Measurements from ENCODE around the gene ZFR. TPM values are rescaled to one million over a fixed set of nuclear protein-coding genes. Genes with fewer than 3 reads are reported as not detected.
"Not testable (repeated sequence)": the region's sequence is repeated elsewhere in the genome, so short reads cannot be mapped to it uniquely, and the experiment has no call there.

ZFR gene
- polyA plus RNA-seq, 12 donors: 76.0 to 181 (median 90.6) TPM

DNA sequence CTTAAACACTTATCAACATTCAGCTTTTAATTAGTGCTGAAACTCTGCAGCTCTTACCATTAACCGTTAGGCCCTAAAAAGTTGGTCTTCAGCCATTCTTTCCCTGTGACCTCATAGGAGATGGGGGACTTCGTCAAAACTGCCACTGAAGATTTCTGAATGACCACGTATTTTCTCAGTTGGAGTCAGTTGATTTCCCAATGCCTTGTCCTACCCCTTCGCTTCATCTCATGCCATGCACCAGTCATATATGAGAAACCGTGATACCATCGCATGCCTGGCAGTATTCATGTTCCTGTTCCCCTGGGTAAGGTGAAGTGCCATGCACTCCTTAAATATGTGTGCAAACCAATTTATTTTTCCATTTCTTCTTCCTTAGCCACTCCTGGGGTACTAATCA, 10.8 kb upstream of the ZFR start:
- DNase-seq: no peak

- no peak for DNase-seq
These were observed 10.3 kb upstream of the ZFR start for GRCh38 chr5:32454821-32455220.

DNA sequence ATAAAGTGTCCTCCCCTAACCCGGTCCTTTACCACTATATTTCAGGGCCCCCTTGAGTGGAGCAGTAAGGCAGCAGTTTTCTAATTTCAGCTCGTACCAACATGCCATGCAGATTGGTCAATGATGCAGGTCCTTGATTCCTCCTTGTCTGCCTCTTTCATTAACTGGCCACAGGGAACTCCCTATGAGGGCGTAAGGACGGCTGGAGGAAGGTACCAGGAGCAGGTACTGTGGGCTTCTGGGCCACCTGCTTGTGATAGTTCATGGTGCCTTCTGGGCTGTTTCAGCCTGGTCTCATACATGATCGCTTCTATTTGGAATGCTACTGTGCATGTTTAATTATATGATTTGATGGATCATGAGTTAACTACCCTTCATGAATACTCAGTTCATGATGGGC, 9.4 kb upstream of the ZFR start:
- DNase-seq: no peak

DNA sequence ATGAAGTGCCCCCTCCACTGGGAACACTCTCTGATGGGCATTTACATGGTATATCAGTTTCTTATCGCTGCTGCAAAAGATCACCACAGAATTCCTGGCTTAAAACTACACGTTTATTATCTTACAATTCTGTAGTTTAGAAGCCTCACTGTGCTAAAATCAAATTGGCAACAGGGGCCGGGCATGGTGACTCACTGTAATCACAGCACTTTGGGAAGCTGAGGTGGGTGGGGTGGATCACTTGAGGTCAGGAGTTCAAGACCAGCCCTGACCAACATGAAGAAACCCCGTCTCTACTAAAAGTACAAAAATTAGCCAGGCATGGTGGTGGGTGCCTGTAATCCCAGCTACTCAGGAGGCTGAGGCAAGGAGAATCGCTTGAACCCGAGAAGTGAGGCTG, 7.8 kb upstream of the ZFR start:
- DNase-seq: not testable (repeated sequence)

DNA sequence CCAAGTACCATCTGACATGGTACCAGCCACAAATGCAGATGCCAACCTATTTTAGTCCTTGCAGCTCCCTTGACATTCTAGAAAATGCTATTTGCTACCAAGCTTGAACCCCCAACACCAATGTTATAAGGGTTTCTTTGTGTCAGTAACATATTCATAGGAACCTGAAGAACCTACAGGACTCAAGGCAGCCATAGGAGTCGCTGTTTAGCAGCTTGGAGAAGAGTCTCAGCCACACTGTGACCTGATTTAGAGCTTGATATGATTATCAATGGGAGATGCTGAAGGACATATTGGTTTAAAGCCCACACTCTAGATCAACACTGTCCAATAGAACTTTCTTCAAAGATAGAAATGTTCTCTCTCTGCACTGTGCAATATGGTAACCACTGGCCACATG, 6.4 kb upstream of the ZFR start:
- no peak for DNase-seq

- no peak for DNase-seq
These were observed 4.7 kb upstream of the ZFR start for GRCh38 chr5:32449262-32449661.

DNA sequence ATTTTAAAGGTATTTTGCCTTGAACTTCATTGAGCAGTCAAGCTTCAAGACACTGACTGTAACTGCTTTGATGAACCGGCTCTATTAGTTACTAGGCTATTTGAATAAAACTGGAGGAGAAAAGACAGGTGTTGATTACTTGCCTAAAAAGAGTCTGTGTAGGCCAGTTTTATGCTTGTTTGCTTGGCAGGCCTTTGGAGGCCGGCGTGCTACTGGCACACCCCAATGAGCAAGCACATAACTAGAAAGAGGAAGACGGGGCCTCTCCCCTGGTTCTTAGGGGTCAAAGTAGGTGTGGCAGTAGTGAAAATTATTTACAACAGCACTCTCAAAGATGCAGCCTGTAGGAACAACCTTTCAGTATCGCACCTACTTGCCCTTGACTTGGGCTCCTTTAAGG, 2.1 kb upstream of the ZFR start:
- no peak for DNase-seq

DNA sequence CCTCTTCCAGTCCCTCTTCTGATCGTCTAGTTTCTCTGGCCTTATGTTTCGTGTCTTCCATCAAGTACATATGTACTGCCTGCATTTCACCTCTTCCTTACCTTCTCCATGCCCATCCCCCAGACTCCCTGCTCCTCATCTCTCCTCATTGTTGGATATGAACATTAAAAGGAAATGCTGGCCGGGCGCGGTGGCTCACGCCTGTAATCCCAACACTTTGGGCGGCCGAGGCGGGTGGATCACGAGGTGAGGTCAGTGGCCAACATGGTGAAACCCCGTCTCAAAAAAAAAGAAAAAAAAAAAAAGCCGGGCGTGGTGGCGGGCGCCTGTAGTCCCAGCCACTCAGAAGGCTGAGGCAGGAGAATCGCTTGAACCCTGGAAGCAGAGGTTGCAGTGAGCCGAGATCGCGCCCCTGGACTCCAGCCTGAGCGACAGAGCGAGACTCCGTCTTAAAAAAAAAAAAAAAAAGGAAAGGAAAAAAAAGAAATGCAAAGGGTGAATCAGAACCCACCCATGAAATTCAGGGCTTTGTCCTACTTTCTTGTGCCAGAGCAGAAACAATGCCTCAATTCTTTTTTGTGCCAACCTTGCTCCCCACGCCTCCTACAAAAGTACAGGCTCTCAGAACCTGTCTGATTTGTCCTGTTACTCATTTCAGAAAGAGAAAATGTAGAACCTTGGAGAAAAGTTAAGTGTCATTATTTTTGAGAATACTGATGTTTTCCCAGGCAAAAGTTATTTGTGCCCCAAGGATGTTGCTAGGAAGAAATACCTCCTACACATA, 1.5 kb upstream of the ZFR start:
- DNase-seq: no peak

- peak; percentile 7 for DNase-seq
These were observed 783 bp upstream of the ZFR start for GRCh38 chr5:32445287-32445758.

- DNase-seq: peak; percentile 55
These were observed 754 bp downstream of the ZFR start for GRCh38 chr5:32443541-32444430.

- DNase-seq: peak; percentile 16
These were observed 1.4 kb downstream of the ZFR start for GRCh38 chr5:32443145-32443540.

- DNase-seq: no peak
These were observed 5.4 kb downstream of the ZFR start for GRCh38 chr5:32439086-32439642.

- DNase-seq: no peak
These were observed 7.8 kb downstream of the ZFR start for GRCh38 chr5:32436553-32437242.

- no peak for DNase-seq
These were observed 9.2 kb downstream of the ZFR start for GRCh38 chr5:32435383-32435782.

GRCh38 chr5:32434221-32434620, 10.3 kb downstream of the ZFR start:
- no peak for DNase-seq

DNA sequence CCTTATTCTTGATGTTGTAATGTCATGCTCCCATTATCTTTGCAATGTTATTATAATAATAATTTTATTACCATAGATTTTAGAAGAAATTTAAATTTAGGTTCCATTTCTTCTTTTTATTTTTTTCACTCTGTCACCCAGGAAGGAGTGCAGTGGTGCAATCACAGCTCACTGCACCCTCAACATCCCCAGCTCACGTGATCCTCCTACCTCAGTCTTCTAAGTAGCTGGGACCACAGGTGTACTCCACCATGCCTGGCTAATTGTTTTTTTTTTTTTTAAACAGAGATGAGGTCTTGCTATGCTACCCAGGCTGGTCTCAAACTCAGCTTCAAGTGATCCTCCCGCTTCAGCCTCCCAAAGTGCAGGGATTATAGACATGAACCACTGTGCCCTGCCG, 11.9 kb downstream of the ZFR start:
- DNase-seq: no peak

GRCh38 chr5:32430825-32431224, 13.7 kb downstream of the ZFR start:
- not testable (repeated sequence) for DNase-seq

GRCh38 chr5:32428426-32428825, 16.1 kb downstream of the ZFR start:
- DNase-seq: no peak

DNA sequence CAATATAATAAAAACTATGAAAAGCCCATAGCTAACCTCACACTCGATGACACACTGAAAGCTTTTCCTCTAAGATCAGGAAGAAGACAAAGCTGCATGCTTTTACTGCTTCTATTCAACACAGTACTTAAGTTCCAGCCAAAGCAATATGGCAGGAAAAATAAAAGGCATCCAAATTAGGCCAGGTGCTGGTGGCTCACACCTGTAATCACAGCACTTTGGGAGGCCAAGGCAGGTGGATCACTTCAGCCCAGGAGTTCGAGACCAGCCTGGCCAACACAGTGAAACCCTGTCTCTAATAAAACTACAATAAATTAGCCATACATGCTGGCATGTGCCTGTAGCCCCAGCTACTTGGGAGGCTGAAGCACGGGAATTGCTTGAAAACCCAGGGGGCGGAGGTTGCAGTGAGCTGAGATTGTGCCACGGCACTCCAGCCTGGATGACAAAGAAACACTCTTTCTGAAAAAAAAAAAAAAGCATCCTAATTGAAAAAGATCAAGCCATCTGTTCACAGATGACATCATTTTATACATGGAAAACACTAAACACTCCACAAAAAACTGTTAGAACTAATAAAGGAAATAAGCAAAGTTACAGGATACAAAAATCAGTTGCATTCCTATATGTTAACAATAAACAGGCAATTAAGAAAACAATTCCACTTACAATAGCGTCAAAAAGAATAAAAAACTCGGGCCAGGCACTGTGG, 17.9 kb downstream of the ZFR start:
- DNase-seq: no peak

GRCh38 chr5:32422697-32423096, 21.8 kb downstream of the ZFR start:
- DNase-seq: no peak

GRCh38 chr5:32421075-32421474, 23.5 kb downstream of the ZFR start:
- no peak for DNase-seq
